AG04449 (cell line): ENCODE measurements around the gene SPEM1.

Source experiments
- CTCF ChIA-PET: fragments of 350-600 bp; formaldehyde crosslinking; extraction: SDS; loops from one replicate; lab custom pipeline; 2021; ENCODE audit warnings: antibody characterized with exemption; lab: Yijun Ruan, JAX
- POLR2A ChIA-PET: fragments of 400-600, 350-600 bp; formaldehyde crosslinking; extraction: SDS; loops from one replicate; lab custom pipeline; 2020; ENCODE audit warnings: antibody characterized with exemption, inconsistent platforms; lab: Yijun Ruan, JAX
- DNase-seq: peaks from one replicate; pipeline ENCODE4 v3.0.0-alpha.2; 2010; ENCODE audit warnings: low read depth, low spot score
- H3K4me3 ChIP-seq: 2 replicates; pipeline ENCODE4 v1.5.1; 2011; ENCODE audit warnings: low read depth, mild to moderate bottlenecking, control low read depth, low read length
- CTCF ChIP-seq: IDR thresholded peaks from one replicate; pipeline ENCODE4 v1.5.1; 2011; ENCODE audit warnings: mild to moderate bottlenecking, moderate library complexity, low read length, control low read depth, inconsistent platforms; ENCODE audit not compliant: insufficient read depth; ENCODE audit errors: missing control alignments

The SPEM1 gene

GRCh38 chr17:7438656-7439460 lies 18.7 kb downstream of the SPEM1 start:
- no peak for DNase-seq
- TF ChIP-seq CTCF = no peak
- ChIA-PET POLR2A (interaction anchor here (1.3 kb wide), 1 partner anchor 46 kb away, joined by 5 read pairs; the partner anchor contains the start of gene POLR2A), CTCF (interaction anchor here (0.9 to 5.3 kb wide), 6 partner anchors 9 to 122 kb away, joined by 3 to 62 read pairs (median 5); partner anchors contain the start of genes CHRNB1, SLC35G6 and TMEM95)
- peak overlapping the region; percentile 38 for H3K4me3 ChIP-seq

GRCh38 chr17:7439462-7440112 lies 19.5 kb downstream of the SPEM1 start, which contains the start of gene FGF11:
Gene FGF11 (plus strand): TSS chr17:7439512. CDS start chr17:7439621, 109 bp downstream.
- TF ChIP-seq CTCF = no peak
- CTCF ChIA-PET = interaction anchor here (1.0 to 5.3 kb wide), 6 partner anchors 38 to 121 kb away, joined by 3 to 52 read pairs (median 5); partner anchors contain the start of gene TMEM95
- POLR2A ChIA-PET = interaction anchor here (2.1 kb wide), 1 partner anchor 36 kb away, joined by 6 read pairs; the partner anchor contains the start of gene TMEM256
- peak within 1 kb of the TSS; percentile 47 for H3K4me3 ChIP-seq
- DNase-seq = no peak

- DNase-seq = no peak
- H3K4me3 ChIP-seq = peak overlapping the region; percentile 38
- ChIA-PET POLR2A (interaction anchor here (0.6 to 2.1 kb wide), 3 partner anchors 36 to 44 kb away, joined by 3 to 6 read pairs (median 6); partner anchors contain the start of genes POLR2A, TMEM256 and ZBTB4), CTCF (interaction anchor here (0.9 to 3.1 kb wide), 6 partner anchors 19 to 121 kb away, joined by 3 to 16 read pairs (median 4); partner anchors contain the start of gene TMEM95)
- TF ChIP-seq CTCF = no peak
Observed at GRCh38 chr17:7440113-7440833, 20.1 kb downstream of the SPEM1 start.

GRCh38 chr17:7440834-7441195 lies 20.7 kb downstream of the SPEM1 start:
- DNase-seq = no peak

More at GRCh38 chr17:7440834-7441195, 20.7 kb downstream of the SPEM1 start:
- CTCF ChIA-PET = interaction anchor here (0.9 to 3.1 kb wide), 9 partner anchors 14 to 247 kb away, joined by 3 to 16 read pairs (median 3); partner anchors contain the start of genes TMEM95, TP53 and WRAP53
- peak overlapping the region; percentile 38 for H3K4me3 ChIP-seq
- POLR2A ChIA-PET = interaction anchor here (0.6 to 2.1 kb wide), 5 partner anchors 37 to 75 kb away, joined by 3 to 6 read pairs (median 3); partner anchors contain the start of genes POLR2A, TMEM256 and ZBTB4
- peak; percentile 9 for TF ChIP-seq CTCF
